ENCODE results near the gene FGFBP3. TPM values are rescaled to one million over a fixed set of nuclear protein-coding genes. Genes with fewer than 3 reads are reported as not detected.
"Not testable (repeated sequence)": the region's sequence is repeated elsewhere in the genome, so short reads cannot be mapped to it uniquely, and the experiment has no call there.

The FGFBP3 gene
- total and polyA plus RNA-seq, 2 experiments from 2014 or later = 65.7 to 73.9 TPM

DNA sequence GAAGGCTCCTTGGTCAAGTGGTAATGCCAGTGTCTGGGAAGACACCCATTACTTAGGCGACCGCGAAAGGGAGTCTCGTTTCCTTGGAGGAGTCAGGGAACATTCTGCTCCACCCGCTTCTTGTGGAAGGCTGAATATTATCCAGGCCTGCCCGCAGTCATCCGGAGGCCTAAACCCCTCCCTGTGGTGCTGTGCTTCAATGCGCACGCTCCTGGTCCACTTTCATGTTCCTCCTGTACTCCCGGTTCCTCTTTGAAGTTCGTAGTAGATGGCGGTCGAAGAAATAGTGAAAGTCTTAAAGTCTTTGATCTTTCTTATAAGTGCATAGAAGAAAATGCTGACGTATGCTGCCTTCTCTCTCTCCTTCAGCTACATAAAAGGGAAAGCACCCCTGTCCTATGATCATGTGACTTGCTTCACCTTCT is 15.0 kb downstream of the FGFBP3 start:
- H3K9me3 Mint-ChIP-seq; H3K27me3 Mint-ChIP-seq (ENCODE audit: insufficient read depth, low read depth, poor library complexity); H2AFZ ChIP-seq; H4K20me1 ChIP-seq (replicated peaks; ENCODE audit: insufficient read depth); ATAC-seq; H3K27me3 ChIP-seq (ENCODE audit: insufficient read depth); H3K36me3 ChIP-seq (ENCODE audit: insufficient read depth); H3F3A ChIP-seq (replicated peaks; ENCODE audit: low read depth); H3K79me2 ChIP-seq (replicated peaks; ENCODE audit: insufficient read depth); H3K4me1 Mint-ChIP-seq; DNase-seq (ENCODE audit: low spot score); H3K36me3 Mint-ChIP-seq (ENCODE audit: low read depth); H3K4me2 ChIP-seq; H3K27ac Mint-ChIP-seq; H3K4me1 ChIP-seq (ENCODE audit: insufficient read depth); H3K4me3 ChIP-seq; H3K4me3 Mint-ChIP-seq; H3K27ac ChIP-seq (ENCODE audit: low read depth): not testable (repeated sequence)
- peaks cover 14% of the 10 kb centered on the region; the same call in 1 of the 2 replicates for H3K9me2 ChIP-seq (ENCODE audit: insufficient read depth)

DNA sequence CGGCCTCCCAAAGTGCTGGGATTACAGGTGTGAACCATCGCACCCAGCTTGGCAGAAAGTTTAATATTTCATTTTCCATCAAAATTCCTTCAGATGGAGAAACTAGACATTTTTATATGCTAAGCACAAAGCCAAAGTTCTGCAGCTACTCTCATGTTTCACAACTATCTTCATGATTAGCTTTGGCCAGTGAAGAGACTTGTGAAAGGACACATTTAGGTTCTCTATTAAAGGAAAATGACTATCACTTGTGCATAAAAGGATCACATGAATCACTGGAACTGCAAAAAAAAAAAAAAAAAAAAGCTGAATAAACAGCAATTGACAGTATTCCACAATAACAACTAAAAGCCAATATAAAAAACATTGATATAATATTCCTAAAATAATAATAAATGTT is 16.2 kb downstream of the FGFBP3 start:
- H3K27me3 Mint-ChIP-seq (ENCODE audit: insufficient read depth, low read depth, poor library complexity) = peaks cover 4% of the 10 kb centered on the region
- H3K4me2 ChIP-seq = no peak overlapping the region
- DNase-seq (ENCODE audit: low spot score) = no peak
- H3K79me2 ChIP-seq (replicated peaks; ENCODE audit: insufficient read depth) = no peaks in the 10 kb centered on the region
- H4K20me1 ChIP-seq (replicated peaks; ENCODE audit: insufficient read depth) = no peaks in the 10 kb centered on the region
- no peak overlapping the region for H3K27ac ChIP-seq (ENCODE audit: low read depth)
- peaks cover 4% of the 10 kb centered on the region; the same call in 1 of the 2 replicates for H3K4me1 ChIP-seq (ENCODE audit: insufficient read depth)
- TF ChIP-seq, protein P1, sequence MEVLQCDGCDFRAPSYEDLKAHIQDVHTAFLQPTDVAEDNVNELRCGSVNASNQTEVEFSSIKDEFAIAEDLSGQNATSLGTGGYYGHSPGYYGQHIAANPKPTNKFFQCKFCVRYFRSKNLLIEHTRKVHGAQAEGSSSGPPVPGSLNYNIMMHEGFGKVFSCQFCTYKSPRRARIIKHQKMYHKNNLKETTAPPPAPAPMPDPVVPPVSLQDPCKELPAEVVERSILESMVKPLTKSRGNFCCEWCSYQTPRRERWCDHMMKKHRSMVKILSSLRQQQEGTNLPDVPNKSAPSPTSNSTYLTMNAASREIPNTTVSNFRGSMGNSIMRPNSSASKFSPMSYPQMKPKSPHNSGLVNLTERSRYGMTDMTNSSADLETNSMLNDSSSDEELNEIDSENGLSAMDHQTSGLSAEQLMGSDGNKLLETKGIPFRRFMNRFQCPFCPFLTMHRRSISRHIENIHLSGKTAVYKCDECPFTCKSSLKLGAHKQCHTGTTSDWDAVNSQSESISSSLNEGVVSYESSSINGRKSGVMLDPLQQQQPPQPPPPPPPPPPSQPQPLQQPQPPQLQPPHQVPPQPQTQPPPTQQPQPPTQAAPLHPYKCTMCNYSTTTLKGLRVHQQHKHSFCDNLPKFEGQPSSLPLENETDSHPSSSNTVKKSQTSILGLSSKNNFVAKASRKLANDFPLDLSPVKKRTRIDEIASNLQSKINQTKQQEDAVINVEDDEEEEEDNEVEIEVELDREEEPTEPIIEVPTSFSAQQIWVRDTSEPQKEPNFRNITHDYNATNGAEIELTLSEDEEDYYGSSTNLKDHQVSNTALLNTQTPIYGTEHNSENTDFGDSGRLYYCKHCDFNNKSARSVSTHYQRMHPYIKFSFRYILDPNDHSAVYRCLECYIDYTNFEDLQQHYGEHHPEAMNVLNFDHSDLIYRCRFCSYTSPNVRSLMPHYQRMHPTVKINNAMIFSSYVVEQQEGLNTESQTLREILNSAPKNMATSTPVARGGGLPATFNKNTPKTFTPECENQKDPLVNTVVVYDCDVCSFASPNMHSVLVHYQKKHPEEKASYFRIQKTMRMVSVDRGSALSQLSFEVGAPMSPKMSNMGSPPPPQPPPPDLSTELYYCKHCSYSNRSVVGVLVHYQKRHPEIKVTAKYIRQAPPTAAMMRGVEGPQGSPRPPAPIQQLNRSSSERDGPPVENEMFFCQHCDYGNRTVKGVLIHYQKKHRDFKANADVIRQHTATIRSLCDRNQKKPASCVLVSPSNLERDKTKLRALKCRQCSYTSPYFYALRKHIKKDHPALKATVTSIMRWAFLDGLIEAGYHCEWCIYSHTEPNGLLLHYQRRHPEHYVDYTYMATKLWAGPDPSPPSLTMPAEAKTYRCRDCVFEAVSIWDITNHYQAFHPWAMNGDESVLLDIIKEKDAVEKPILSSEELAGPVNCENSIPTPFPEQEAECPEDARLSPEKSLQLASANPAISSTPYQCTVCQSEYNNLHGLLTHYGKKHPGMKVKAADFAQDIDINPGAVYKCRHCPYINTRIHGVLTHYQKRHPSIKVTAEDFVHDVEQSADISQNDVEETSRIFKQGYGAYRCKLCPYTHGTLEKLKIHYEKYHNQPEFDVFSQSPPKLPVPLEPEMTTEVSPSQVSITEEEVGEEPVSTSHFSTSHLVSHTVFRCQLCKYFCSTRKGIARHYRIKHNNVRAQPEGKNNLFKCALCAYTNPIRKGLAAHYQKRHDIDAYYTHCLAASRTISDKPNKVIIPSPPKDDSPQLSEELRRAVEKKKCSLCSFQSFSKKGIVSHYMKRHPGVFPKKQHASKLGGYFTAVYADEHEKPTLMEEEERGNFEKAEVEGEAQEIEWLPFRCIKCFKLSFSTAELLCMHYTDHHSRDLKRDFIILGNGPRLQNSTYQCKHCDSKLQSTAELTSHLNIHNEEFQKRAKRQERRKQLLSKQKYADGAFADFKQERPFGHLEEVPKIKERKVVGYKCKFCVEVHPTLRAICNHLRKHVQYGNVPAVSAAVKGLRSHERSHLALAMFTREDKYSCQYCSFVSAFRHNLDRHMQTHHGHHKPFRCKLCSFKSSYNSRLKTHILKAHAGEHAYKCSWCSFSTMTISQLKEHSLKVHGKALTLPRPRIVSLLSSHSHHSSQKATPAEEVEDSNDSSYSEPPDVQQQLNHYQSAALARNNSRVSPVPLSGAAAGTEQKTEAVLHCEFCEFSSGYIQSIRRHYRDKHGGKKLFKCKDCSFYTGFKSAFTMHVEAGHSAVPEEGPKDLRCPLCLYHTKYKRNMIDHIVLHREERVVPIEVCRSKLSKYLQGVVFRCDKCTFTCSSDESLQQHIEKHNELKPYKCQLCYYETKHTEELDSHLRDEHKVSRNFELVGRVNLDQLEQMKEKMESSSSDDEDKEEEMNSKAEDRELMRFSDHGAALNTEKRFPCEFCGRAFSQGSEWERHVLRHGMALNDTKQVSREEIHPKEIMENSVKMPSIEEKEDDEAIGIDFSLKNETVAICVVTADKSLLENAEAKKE (CRISPR knock-in tag; IDR thresholded peaks at IDR 0.05) = no peak
- TF ChIP-seq ZNF331 (CRISPR knock-in tag; IDR thresholded peaks at IDR 0.05; ENCODE audit: low read depth) = no peak
- TF ChIP-seq, protein P2, sequence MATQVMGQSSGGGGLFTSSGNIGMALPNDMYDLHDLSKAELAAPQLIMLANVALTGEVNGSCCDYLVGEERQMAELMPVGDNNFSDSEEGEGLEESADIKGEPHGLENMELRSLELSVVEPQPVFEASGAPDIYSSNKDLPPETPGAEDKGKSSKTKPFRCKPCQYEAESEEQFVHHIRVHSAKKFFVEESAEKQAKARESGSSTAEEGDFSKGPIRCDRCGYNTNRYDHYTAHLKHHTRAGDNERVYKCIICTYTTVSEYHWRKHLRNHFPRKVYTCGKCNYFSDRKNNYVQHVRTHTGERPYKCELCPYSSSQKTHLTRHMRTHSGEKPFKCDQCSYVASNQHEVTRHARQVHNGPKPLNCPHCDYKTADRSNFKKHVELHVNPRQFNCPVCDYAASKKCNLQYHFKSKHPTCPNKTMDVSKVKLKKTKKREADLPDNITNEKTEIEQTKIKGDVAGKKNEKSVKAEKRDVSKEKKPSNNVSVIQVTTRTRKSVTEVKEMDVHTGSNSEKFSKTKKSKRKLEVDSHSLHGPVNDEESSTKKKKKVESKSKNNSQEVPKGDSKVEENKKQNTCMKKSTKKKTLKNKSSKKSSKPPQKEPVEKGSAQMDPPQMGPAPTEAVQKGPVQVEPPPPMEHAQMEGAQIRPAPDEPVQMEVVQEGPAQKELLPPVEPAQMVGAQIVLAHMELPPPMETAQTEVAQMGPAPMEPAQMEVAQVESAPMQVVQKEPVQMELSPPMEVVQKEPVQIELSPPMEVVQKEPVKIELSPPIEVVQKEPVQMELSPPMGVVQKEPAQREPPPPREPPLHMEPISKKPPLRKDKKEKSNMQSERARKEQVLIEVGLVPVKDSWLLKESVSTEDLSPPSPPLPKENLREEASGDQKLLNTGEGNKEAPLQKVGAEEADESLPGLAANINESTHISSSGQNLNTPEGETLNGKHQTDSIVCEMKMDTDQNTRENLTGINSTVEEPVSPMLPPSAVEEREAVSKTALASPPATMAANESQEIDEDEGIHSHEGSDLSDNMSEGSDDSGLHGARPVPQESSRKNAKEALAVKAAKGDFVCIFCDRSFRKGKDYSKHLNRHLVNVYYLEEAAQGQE (IDR thresholded peaks at IDR 0.05; ENCODE audit: unreplicated experiment) = no peak
- TF ChIP-seq EZH2 (IDR thresholded peaks at IDR 0.05; ENCODE audit: low read depth, unreplicated experiment) = no peak
- TF ChIP-seq CREB1 (CRISPR knock-in tag; IDR thresholded peaks at IDR 0.05; ENCODE audit: low read depth) = no peak
- TF ChIP-seq ZNF114 (CRISPR knock-in tag; IDR thresholded peaks at IDR 0.05) = no peak
- TF ChIP-seq, protein P3, sequence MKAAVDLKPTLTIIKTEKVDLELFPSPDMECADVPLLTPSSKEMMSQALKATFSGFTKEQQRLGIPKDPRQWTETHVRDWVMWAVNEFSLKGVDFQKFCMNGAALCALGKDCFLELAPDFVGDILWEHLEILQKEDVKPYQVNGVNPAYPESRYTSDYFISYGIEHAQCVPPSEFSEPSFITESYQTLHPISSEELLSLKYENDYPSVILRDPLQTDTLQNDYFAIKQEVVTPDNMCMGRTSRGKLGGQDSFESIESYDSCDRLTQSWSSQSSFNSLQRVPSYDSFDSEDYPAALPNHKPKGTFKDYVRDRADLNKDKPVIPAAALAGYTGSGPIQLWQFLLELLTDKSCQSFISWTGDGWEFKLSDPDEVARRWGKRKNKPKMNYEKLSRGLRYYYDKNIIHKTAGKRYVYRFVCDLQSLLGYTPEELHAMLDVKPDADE (IDR thresholded peaks at IDR 0.05) = no peak
- TF ChIP-seq POLR2AphosphoS5 (IDR thresholded peaks at IDR 0.05; ENCODE audit: low read depth) = no peak
- TF ChIP-seq STAT1 (IDR thresholded peaks at IDR 0.05; ENCODE audit: unreplicated experiment) = no peak
- H3K27ac Mint-ChIP-seq = no peak overlapping the region
- no peak overlapping the region for H3K4me3 ChIP-seq
- H3F3A ChIP-seq (replicated peaks; ENCODE audit: low read depth) = no peaks in the 10 kb centered on the region
- no peaks in the 10 kb centered on the region for H3K36me3 ChIP-seq (ENCODE audit: insufficient read depth)
- no peak overlapping the region for H2AFZ ChIP-seq
- peaks cover 14% of the 10 kb centered on the region for H3K4me1 Mint-ChIP-seq
- no peaks in the 10 kb centered on the region for H3K27me3 ChIP-seq (ENCODE audit: insufficient read depth)
- no peak for ATAC-seq
- peaks cover 10% of the 10 kb centered on the region; the same call in 1 of the 2 replicates for H3K9me2 ChIP-seq (ENCODE audit: insufficient read depth)
- H3K9me3 Mint-ChIP-seq = peaks cover 7% of the 10 kb centered on the region; the same call in 1 of the 3 replicates
- H3K36me3 Mint-ChIP-seq (ENCODE audit: low read depth) = peaks cover 2% of the 10 kb centered on the region; the same call in 1 of the 3 replicates
- no peak overlapping the region for H3K4me3 Mint-ChIP-seq

Data from GM23338 (cell line).